Stimulated activated CD4-positive, alpha-beta T cell treated with anti-CD3 and anti-CD28 coated beads, Interleukin-4, amount 100 ng/mL, for 4 hours (primary cell): ENCODE data around the gene ITGB7.

Experiments
- DNase-seq, 2 experiments: peaks; one replicate each; pipeline ENCODE4 v3.0.0-alpha.2; 2020

The ITGB7 gene

GRCh38 chr12:53230108-53230845 is 23.2 kb upstream of the ITGB7 start:
- no peak for DNase-seq

GRCh38 chr12:53229454-53229853 is 22.4 kb upstream of the ITGB7 start:
- no peak for DNase-seq

- no peak for DNase-seq
Measured at GRCh38 chr12:53227836-53228235, 20.8 kb upstream of the ITGB7 start.

GRCh38 chr12:53227341-53227740 is 20.3 kb upstream of the ITGB7 start:
- DNase-seq = no peak

- no peak for DNase-seq
Measured at GRCh38 chr12:53226815-53227214, 19.8 kb upstream of the ITGB7 start.

- DNase-seq = no peak
Measured at GRCh38 chr12:53225635-53226424, 18.8 kb upstream of the ITGB7 start.

GRCh38 chr12:53224897-53225634 is 18.0 kb upstream of the ITGB7 start:
- DNase-seq = no peak

DNA sequence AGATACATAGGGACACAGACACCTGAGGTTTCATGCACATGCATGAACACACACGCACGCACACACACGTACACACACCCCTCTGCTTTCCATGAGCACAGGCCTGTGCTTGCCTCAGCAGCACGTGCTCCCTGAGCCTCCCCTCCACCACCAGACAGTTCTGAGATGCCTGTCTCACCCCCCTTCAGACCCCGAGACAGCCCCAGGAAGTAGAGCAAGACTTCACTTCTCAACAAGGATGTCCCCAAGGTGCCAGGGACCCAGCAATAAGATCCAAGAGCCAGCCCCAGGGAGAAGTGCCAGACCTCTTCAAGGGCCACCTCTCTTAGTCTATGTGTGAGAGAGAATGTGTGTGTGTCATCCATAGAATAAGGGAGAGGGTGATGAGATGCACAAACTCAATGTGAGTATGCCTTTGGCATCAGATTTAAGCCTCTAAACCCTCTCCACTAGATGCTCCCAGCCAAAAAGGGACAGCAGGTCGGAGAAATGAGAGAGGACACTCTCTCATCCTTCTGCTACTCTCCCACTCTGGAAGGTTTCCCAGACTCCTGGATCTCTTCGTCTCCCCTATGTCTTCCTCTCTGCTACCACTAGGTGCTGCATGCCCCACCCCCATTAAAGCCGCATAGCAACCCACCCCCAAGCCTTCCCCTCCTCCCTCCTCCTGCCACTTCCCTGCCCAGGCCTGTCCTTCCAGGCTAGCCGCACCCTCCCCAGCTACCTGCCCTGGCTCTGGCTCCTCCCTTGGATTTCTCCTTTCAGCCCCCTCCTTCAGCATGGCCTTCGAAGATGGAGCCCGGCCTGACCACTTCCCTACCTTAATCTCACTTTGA is 17.2 kb upstream of the ITGB7 start:
- DNase-seq = no peak

GRCh38 chr12:53223389-53224060 is 16.5 kb upstream of the ITGB7 start:
- no peak for DNase-seq

DNA sequence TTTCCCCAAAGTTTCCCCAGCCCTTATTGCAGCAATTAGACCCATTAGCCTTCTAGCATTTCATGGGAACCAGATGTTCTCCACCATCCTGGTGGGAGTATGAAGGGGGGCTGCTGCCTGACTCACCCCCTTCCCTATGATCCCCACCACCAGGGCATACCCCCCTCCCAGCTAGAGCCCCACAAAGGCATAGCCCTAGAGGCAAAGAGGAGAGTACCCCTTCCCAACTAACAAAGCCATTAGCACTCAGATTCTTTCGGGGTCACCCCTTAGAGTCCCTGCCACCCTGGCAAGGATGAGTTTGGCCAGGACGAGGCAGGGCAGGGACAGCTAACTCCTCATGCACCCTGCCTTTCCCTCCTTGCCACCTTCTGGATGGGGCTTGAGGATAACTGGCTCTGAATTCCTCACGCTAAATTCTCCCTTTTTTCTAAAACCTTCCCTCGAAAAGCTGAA is 15.8 kb upstream of the ITGB7 start:
- DNase-seq = no peak

DNA sequence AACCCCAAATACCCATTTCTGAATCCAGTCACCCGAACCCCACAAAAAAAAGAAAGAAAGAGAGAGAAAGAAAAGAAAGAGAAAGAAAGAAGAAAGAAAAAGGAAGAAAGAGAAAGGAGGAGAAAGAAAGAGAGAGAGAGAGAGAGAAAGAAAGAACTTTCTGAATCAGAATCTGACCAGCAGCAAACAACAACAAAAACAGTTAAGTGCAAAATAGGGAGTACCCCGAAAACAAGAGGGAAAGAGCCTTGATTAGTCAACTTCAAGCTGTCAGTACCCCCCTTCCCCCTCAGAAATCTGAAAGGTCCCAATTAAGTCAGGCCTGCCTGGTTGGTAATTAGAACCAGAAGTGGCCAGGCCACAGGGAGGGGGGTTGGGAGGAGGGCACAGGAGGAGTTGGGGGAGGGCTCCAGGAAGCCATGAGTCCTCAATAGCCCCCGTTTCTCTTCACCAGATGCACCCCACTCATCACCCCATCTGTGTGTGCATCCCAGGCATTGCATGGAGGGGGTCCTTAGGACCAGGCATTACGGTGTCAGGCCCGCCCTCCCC is 15.2 kb upstream of the ITGB7 start:
- no peak for DNase-seq

GRCh38 chr12:53221203-53222080 is 14.4 kb upstream of the ITGB7 start:
- peak; percentile 29 to 52 for DNase-seq

DNA sequence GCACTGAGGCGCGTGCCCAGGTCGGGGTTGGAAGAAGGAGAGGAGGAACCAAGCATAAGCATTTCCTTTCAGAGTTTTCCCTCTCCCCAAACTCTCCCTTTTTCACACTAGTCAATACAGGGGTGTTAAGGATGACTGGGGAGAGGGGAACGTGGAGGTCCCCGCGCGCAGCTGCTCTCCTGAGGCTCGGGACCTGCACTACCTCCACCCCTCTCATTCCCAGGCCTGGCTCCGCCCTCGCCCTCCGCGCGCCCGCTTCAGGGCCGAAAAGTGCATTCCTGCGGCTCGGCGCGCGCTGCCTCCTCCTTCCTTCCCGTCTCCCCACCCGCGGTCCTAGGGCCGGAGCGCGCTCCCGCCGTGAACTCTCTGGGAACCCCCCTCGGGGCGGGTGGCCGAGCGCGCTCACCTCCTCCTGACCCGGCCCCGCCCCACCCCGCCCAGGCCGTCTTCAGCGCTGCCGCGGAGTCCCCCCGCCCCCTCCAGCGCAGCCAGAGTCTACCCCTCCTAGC is 13.7 kb upstream of the ITGB7 start:
- DNase-seq = peak; percentile 67 to 80

DNA sequence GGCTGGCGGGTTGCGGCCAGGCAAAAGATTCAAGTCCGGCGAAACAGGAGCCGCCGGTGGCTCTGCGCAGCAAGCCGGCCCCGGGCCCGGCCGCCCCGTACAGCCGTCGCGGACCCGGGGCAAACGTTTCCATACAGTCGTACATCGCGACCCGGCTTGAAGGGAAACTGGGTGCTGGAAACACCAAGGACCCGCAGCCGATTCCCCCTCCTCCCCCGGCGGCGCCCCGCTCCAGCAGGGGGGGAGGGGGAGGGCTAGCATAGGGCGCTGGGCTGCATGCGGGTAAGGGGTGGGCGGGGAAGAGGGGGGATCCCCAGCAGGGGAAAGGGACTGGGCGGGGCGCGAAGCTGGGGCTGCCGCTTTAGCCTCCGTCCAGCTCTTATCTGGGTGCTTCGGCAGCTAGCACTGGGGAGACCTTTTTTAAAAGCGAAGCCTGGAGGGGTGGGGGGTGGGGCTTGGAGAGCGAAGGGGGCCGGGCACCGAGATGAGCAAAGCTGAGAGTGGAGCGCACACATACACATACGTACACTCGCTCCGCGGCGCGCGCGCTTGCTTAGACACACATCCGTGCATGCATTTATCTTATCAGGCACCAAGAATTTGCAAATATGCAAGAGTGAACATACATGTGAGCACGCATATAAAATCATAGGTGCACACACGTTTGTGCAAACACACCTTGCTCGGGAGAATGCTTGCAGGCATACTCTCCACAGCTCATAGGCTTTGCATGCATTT is 13.1 kb upstream of the ITGB7 start:
- DNase-seq = peak; percentile 70 to 72

GRCh38 chr12:53219292-53219955 is 12.4 kb upstream of the ITGB7 start:
- peak; percentile 71 to 77 for DNase-seq

GRCh38 chr12:53218551-53219291 is 11.7 kb upstream of the ITGB7 start:
- no peak for DNase-seq

DNA sequence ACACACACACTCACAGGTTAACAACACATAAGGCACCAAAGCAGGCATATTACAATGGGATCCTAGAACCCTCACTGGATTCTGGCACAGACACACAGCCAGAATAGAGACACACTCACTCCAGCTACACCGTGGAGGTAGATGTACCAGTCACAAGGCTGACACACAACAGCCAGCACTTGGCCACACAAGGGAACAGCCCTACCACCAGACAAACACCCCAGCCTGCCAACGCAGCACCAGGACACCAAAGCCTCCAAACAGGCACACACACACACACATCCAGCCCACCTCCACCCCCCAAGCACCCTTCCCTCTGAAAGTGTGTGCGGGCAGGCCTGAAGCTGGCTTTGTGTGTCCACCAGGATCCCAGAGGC is 10.9 kb upstream of the ITGB7 start:
- DNase-seq = no peak
